HG02571 (cell line): ENCODE data around the gene DCN.

ENCODE experiments used
- ATAC-seq: cut with Tn5 transposase; IDR thresholded peaks from one replicate; pipeline ENCODE4 v1.9.1; 2021; ENCODE audit warnings: mild to moderate bottlenecking, moderate library complexity; ENCODE audit not compliant: unreplicated experiment

DCN gene

DNA sequence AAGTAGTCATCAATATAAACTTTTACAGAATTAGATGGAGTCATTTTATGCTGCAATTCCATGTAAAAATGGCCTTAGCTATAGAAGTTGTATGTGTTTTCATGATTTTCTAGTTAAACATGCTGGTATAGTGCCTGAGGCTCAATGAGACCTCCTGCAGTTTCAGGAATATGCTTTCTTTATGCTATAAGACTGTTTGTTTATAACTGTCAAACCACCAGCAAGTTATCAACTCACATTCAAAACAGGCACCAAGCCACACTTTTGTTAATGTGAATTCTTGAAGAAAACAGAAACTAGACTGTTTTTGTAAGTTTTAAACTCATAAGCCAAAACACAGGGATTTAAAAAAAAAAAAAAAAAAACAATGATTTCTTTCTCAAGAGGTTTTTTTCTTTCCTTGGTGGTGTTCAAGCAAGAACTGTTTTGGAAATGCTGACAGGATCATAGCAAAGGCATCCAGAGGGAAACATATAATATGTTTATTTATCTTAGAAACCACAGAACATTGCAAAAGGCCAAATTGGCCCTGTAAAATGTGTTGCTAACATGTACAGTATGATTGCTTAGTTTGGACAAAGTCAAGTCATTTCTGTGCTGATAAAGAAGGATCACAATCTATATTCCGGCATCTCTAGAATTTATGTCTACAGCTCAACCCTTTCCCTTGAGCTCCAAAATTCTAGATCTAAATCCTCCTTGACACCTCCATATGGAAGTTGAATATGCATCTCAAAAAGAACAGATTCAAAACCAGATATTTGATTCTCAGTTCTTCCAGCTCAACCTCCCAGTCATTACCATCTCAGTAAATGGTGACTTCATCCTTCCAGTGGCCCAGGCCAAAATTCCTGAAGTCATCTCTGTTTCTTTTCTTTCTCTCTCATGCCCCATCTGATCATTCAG, 42.3 kb downstream of the DCN start:
- no peak for ATAC-seq

- ATAC-seq = no peak
These were observed 43.3 kb downstream of the DCN start for GRCh38 chr12:91139286-91139685.

DNA sequence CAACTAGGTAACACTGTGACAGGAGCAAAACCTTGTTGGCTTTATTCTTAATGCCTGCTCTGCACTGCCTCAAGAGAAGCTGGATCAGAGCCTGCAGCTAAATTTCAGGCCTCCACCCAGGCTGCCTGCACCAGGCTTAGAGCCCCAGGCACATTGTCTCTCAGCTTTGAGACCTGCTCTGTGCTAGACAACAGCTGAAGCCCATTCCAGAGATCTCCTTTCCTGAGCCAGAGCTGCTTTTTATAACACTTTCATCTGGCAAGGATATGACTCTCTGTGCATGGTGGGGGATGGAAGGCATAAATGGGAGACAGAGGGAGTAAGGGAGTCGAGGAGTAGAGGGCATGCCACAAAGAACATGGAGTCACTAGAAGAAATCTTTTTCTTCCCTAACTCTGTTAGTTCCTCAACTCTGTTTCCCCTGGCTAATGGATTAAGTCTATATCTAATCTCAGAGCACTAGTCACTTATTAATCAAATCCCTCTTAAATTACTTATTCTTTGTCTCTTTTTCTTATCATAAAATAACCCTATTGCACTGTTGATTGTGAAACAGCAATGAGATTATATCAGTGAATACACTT, 44.2 kb downstream of the DCN start:
- no peak for ATAC-seq

- no peak for ATAC-seq
These were observed 48.7 kb downstream of the DCN start for GRCh38 chr12:91133871-91134270.

- no peak for ATAC-seq
These were observed 52.8 kb downstream of the DCN start for GRCh38 chr12:91129662-91130362.

DNA sequence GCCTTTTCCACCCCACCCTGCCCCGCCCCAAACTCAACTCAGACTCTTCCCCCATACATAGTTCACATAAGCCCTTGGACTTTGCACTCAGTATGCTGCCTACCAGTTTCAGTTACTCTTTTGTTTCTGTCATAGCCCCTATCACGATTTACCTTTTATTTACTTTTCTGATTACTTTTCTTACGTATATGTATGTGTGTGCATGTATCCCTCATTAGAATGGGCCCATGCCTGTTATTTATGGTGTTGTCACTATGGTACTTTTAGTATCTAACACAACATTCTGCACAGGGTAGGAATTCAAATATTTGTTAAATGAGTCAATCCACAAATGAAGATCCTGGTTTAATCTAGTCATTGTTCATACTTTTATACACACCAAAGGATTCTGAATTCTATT, 54.9 kb downstream of the DCN start:
- no peak for ATAC-seq

- ATAC-seq = no peak
These were observed 55.3 kb downstream of the DCN start for GRCh38 chr12:91127306-91127705.

DNA sequence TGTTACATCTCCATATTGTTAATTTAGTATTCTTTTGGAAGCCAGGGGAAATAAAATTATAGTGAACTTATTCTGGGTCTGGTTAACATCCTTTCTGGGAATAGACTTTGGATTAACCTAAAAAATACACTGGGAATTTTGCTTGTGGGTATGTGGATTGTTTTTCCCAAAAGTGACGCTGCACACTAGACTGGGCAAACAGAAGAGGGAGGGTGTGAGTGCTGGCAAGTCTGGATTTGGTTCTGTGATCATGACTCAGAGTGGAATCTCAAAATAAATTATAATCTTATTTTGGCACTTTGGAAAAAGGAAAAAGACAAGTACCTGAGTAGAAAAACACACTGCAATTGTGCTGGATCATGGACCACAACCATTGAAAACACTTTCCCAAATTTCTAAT, 56.1 kb downstream of the DCN start:
- ATAC-seq = no peak

- no peak for ATAC-seq
These were observed 59.2 kb downstream of the DCN start for GRCh38 chr12:91123236-91123916.

DNA sequence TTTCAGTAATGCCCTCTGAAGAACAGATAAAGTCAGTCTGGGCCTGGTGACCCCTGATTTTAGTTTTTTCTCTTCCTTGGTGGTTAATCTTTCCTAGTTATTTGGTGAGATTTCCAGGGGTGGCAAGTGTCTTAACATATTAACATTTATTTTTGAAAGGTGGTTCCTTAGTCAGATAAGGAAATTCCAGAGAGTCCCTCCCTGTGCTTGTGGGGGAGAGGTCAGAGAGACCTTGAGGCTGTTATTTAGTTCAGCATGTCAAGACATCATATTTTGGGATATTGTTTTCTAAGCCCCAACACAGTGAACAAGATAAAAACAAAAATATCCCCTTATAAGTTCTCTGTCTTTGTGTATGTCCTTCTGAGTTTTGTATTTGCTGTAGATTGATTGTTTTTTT, 61.8 kb downstream of the DCN start:
- ATAC-seq = no peak

- no peak for ATAC-seq
These were observed 63.5 kb downstream of the DCN start for GRCh38 chr12:91119089-91119488.

- no peak for ATAC-seq
These were observed 69.0 kb downstream of the DCN start for GRCh38 chr12:91113621-91114020.

DNA sequence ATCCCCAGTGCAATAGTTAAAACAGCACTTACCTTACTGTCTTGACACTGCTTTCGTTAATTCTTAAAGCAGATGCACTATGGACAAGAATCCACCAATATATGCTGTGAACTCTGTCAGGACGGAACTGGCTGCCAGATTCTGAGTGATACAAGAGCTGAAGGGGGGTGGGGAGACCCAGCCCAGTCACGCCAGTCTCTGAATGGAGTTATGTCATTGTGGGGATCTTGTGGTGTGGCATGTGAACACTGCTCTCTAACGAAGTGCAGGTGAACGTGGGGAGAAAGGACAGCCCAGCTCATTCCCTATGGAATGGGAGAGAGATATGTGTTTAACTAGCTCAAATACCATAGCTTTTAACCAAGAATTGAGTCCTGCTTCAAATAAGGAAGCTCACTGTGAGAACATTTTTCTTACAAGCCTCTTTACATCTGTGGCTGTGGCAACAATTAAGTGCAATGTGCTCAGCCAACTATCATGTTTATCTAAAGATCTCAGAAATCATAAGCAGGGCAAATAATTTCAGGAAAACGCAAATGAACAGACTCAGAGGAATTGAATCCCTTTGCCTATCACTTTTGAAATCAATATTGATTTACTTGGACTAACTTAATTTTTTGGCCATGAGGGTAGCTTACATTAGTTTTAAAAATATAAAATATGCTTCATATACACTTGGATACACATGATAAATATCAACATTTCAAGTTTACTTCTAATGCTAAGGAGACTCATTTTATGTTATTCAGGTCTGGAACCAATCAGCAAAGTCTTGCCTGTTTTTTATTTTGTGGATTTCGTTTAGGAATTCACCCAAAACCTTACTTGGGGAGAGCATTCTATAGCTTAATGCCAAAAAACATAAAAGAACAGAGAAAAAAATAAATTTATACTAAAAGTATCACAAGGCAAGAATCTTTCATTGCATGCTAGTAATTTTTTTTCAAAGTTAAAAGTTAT, 71.0 kb downstream of the DCN start, which contains the start of gene LUM:
Gene LUM (minus strand): TSS at position 129 of the 960 bp plus-strand sequence. CDS start 2,515 bp downstream, outside the sequence.
- ATAC-seq = no peak

DNA sequence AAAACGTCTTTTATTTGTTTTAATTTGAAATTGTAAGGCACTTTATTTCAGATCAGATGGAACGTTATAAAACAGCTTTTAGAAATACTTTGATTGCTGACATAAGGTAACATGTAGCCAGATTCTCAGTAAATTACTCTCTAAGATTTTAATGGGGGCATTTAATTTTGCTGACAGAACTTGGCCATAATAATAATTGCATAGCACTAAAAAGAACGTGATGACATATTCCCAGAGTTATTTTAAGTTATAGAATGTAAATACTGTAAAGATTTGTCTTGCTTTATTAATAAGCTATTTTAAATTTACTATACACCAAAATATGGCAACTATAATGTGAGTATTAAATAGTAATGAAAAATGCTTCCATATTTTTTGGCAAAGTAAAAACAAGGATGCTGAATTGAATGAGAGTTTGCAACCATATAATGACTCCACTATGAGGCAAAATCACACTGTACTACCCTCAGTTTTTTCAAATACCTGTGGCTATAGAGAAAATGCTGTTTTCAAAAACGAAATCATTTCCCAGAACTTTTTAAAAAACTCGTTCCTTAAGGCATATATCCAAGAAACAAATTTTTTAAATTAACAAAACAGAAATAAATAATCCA, 72.2 kb downstream of the DCN start:
- no peak for ATAC-seq

GRCh38 chr12:91109581-91110310, 72.9 kb downstream of the DCN start:
- no peak for ATAC-seq

DNA sequence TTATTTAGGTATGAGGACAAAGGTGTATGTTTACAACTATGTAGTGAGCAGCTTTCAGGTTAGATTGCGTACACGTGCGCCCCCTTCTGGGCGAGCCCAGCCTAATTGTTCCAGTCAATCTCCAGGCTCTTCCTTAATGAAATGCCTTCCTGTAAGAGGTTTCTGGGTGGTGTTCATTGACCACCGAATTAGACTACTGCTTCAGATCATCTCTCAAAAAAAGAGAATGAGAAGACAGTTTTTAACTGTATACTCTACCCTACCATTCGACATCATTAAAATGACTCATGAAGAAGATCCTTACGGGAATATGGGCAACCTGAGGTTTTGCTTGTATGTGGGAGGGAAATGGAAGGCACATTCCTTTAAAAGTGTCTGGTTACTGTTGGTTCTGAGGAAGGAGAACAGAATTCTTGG, 73.5 kb downstream of the DCN start:
- ATAC-seq = peak; percentile 65

DNA sequence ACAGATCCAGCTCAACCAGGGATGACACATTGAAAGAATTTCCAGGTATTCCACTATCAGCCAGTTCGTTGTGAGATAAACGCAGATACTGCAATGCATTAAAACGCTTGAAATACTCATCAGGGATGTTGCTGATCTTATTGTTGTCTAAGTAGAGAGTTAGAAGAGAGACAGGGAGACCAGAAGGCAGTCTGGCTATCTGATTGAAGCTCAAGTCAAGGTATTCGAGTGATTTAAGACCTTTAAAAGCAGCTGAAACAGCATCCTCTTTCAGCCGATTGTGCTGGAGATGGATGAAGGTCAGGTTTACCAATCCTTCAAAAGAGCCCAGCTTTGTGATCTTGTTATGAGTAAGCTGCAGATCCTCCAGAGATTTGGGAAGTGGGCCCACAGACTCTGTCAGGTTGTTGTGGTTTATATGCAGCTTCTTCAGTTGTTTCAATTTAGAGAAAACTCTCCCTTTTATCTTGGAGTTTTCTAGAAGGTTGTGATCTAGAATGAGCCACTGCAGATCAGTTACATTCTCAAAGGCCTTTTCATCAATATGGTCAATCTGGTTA, 74.3 kb downstream of the DCN start:
- ATAC-seq = no peak

- ATAC-seq = no peak
These were observed 76.3 kb downstream of the DCN start for GRCh38 chr12:91106283-91106682.

DNA sequence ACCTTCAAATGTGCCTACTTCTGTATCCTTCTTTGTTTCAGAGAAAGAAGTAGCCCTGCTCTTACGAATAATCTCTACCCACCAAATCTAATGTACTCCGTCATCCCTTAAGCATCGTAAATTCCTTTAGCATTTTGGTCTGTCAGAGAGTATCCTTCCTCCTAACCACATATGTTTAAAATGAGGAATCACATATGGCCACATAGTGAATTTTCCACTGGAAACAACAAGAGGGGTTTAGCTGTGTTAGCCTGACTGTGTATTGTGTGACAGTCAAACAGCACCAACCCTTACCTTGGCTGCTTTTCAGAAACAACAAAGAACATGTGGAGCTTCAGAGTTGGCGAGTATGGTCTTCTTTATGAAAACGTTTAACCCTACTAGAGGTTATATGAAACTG, 76.8 kb downstream of the DCN start:
- ATAC-seq = no peak
